Measurements from ENCODE around the gene ACAP2.

ACAP2 gene

DNA sequence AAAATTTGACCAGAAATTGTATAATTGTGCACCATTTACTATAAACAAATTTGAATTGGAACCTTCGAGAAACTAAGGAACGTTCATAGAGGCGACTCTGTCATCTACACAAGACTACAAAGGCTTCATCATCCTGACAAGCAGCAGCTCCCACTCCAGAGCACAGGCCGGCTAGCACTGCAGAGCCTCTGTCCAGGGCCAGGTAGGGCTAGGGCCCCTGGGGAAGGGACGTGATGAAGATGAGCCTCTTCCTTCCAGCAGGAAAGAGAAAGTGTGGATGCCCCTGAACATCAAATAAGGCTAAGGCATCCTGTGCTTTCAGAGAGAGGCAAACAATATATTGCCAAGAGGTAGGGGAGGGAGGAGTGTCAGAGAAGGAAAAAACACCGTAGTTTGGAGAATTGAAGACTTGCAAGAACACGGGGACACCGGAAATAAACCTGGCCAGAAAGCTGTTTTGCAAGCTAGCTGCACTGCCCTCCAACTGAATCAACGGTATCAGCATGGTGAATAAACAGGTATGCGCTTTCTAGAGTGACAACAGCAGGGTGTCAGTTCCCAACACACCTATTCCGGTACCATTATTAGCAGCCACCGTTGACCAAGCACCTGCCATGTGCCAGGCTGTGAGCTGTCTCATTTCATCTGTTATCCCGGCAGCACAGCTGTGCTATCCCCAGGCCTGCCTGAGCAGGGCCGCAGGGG lies 184.2 kb downstream of the ACAP2 start:
- peak; percentile 58 for DNase-seq

DNA sequence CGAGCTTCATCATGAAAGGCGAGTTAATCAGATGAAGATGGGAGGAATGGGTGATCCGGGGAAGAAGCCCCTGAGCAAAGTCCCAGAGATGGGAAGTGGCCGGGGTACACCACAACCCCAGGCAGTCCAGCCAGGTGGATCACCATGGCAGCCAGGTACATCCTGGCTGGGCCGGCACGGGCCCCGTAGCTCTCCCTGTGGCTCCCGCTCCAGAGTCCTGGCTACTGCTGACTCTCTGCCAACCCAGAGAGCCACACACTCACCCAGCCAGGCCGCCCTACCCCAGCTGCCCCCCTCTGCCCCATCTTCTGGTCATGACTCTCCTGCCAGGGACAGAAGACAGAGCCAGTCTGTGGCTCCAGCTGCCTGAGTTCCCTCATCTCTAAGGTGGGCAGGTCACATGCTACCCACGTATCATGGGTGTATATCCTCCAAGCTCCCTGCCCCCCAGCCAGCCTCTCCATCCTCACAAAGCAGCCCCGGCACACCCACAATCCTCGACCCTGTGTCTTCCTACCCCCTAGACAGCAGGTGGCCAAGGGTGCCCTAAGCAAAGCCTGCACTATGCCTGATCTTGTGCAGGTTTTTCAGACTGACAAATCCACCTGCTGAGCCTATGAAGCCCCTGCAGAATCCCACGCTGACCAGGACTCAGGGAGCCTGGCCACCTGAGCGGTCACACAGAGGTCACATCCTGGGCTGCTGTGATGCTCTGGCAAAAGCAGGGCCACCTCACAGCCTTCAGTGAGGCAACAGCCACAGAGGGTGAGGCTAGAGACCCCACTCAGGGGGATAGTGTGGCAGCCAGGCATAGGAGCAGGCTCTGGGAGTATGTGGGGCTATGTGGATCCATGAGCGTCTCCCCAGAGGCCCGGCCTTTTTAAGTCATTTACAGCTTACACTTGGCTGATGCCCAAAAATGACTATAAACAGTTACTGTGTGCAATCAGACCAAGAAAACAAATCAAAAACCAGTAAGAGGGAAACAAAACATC lies 185.1 kb downstream of the ACAP2 start:
- no peak for DNase-seq

DNA sequence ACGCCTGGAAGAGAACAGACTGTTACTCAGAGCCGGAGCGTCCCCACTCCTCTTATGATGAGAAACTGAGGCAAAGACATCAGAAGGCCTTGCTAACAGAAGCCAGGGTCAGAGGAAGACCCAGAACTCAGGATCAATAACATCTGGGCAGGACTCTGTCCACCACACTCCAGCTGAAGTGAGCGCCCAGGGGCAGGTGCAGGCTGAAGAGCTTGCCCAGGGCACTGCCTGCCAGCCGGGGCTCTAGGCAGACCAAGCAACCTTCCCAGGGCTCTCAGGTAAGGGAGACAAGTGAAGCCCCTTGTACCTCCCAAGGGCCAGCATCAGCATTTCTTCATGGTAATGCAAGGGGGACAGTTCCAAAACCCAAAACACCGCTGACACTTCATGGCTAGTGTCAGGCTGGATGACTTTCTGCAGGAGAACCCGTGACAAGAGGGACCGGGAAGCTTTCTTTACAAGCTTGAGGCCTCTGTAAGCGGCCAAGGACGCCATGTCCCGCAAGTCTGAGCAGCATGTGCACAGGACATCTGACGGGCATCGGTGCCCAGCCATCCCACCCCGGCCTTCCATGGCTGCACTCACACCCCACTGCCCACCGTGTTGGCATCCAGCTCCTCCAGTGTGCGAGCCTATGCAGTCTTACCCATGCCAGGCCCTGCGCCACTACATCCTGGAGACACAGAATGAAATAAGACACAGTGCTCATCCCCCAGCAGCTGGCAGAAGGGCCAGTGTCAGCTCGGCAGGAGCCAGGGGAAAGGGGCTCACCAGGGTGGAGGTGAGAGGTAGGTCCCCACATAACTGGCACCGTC lies 186.0 kb downstream of the ACAP2 start:
- no peak for DNase-seq

DNA sequence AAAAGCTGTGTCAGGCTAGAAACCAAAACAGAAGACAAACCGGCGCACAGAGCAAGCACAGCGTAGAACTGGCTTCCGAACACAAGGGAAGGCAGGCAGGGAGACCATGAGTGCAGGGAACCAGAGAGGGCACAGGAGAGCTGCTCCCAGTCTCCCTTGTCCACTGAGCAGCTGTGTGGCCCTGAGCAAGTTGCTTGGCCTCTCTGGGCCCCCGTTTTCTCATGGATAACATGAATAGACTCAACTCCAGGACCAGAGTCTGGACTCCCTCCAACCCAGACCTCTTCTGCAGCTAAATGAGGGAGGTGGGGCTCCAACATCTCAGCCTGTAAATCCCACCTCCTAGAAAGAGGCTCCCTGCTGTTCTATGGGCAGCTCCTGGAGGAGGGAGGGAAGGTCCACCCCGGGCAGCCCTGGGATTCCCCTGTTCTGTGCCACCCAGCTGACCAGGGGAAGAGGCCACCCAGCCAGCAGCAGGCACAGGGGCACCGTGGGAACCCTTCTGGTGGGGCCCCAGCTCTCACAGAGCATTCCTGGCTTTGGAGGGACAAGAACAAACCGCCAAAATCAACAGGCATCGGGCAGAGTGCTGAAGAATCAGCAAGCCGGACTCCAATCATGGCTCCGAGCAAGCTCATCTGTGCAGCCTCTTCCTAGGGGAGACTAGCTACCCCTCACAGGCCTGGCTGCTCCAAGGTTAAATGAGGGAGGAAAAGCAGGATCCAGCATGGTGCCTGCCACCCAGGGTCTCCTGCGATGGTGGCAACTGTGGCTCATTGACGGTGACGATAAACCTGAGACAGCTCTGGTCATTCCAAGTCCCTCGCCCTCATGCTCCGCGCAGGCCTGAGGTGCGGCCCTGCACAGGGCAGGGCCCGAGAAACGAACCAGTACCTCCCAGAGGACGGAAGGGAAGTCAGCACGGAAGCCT lies 187.0 kb downstream of the ACAP2 start:
- DNase-seq, result no peak

DNA sequence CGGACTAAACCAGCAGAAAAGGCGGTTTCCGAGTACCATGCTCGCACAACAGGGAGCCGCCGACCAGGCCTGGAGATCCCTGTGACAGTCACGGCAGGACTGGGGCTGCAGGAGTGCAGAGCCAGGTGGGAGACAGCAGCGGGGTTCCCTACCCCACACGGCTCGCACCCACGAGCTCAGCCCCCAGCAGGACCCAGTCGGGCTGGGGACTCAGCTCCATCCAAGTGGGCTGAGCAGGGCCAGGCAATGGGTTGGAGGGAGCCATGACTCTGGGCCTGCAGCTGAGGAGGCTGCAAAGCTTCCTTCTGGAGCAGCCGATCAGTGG lies 187.7 kb downstream of the ACAP2 start:
- no peak for DNase-seq

DNA sequence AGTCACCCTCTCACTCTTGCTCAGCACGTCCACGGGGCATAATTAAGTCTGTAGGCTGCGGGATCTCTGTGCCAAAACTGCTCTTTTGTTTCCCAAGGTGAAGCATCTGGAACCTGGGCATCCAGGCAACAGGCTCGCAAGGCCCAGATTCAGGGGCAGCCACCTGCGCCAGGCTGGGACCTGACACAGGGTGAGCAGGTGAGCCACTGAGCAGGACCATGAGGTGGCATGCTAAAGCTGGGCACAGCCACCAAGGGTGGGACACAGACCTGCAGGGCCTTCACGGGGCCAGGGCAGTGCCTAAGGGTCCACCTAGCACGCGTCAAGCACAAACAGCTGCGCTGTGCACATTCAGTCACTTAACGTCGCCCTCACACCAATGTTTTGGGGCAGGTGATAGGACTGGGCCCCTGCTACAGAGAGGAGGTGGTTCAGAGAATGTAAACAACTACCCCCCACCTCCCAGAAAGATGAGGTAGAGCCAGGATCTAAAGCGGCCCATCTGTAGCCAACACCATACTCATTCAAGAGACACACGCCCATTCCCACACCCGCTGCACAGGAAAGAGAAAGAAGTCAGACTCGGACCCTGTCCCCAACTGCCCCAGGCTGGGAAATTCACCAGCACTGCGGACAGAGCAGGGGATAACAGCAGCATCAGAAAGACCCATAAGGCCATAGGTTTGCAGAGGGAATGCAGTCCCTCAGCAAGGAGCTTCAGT lies 188.2 kb downstream of the ACAP2 start:
- DNase-seq, result no peak

DNA sequence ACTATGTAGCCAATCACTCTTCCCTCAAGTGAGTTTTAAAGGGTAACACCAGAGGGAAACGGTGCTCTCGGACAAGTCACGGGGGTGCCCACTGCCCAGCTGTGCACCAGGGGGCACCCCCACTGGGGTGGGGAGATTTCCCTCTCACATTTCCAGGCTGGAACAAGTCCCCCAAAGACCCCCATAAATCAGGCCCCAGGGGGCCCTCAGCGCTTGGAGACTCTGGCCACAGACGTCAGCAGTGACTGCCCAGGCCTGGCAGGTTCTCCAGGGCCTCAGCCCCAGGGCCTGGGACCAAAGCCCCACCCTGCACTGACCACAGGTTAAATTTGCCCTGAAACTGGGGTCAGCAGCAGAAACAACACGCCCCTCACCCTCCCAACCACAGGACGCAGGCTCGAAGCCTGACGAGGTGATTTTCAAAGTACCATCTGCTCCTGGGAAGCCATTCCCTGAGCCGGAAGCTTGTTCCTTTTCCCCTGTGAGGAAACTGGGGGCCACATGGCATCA lies 188.8 kb downstream of the ACAP2 start:
- no peak for DNase-seq

DNA sequence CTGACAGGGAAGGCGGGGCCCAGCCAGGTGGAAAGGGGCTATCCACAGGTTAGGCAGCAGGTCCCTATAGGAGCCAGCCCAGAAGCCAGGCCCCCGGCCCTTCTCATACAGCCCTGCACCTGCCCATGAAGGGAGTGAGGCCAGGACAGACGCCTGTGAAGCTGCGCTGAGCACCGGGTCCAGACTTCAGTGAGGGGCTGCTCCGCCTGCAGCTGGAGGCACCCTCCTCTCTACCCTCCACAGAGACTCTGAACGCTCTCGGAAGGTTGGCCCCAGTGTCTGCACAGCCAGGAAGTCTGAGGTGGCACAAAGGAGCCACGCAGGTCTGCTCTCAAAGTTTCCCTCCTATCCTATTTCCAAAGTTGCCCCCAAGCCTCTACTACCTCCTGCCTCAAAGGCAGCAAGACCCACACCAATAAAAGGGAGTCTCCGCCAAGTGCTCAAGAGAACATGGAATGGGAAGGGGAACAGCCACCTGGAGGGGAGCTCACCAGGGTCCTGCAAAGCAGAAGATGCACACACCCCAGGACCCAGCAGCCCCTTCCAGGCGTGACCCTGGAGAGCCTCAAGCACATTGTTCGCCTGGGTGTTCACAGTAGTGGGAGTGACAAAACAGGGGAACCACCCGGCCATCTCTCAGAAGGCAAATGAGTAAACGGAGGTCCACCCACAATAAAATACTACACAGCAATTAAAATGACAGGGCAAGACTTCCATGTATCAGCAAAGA lies 191.3 kb downstream of the ACAP2 start:
- DNase-seq, result no peak

DNA sequence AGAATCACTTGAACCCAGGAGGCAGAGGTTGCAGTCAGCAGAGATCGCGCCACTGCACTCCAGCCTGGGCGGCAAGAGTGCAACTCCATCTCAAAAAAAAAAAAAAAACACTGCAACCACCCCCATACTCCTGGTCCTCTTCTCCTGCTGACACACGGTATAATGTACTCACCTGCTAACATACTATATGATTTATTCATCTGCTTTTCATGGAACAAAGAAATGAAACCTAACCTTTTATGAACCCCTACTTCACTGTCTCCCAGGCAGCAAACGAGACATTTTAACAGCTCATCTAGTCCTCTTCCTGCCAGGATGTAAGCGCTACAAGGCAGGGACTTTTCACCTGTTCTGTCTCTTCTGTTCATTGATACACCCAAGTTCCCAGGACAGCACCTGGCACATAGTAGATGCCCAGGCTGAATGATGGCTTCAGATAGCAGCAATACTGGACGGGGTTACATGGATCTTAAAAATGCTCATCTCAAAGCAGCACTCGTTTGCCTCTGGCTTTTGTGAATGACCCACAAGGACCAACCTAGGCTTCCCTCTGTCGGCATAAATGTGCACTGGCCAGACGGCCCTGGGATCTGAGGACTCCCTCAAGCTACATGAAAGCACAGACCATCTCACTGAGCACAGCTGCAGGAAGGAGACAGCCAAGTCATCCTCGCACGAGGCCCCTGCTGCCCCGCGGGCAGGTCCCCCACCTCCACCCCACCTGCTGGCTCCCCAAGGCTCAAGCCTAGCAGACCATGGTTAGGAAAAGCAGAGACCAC lies 192.2 kb downstream of the ACAP2 start:
- DNase-seq, result peak; percentile 35

DNA sequence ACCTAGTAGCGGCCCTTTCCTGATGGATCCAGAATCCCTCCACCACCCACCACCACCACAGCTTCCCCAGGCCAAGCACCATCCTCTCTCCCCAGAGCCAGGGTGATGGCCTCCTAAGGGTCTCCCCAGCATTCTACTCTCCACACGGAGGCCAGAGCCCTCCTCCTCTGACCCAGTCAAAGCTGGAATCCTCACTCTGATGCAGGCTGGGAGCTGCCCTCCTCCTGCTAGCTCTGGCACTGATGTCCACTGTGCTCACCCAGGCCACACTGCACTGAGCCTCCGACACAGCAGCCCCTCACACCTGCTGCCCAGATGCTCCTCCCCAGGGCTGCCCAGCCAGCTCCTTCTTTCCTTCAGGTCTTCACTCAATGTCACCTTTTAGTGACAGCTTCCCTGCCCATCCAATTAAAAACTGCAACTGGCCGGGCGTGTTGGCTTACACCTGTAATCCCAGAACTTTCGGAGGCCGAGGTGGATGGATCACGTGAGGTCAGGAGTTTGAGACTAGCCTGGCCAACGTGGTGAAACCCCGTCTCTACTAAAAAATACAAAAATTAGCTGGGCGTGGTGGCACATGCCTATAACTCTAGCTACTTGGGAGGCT lies 192.9 kb downstream of the ACAP2 start:
- DNase-seq, result no peak

DNA sequence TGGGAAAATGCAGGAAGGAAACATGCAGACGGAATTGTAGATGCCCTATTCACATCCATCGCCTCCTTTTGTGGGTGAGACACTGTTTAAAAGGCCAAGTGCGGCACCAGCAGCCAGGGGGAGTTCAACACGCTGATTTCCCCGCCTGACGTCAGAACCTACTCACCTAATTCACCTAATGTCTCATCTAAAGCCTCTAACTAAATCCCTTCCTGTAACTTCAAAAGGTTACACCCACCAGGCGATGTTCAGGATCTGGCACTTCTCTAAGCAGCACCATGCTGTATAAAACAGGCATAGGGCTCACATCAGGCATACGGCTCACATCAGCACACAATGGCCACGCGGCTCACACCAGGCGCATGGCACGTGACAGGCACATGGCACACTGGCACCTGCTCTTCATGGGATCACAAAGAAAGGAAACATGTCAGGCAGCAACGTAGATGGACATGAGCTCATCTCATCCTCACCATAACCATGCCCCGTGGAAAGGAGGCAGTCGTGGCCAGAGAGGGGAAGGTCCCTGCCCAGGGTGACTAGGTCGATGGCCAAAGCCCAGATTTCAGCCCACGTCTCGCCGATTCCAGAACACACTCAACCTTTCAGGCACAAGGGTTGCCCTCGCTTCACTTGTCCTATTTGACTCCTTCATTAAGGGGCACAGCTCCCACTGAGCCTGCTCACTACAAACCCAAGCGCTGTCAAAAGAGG lies 193.6 kb downstream of the ACAP2 start:
- DNase-seq, result no peak

DNA sequence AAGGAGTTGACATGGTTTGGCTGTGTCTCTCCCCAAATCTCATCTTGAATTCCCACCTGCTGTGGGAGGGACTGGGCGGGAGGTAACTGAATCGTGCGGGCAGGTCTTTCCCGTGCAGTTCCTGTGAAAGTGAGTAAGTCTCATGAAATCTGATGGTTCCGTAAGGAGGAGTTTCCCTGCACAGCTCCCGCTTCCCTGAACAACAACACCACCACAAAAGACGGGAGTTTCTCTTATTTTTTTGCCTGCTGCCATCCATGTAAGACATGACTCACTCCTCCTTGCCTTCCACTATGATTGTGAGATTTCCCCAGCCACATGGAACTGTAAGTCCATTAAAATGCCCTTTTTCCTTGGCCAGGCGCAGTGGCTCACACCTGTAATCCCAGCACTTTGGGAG lies 194.5 kb downstream of the ACAP2 start:
- no peak for DNase-seq

DNA sequence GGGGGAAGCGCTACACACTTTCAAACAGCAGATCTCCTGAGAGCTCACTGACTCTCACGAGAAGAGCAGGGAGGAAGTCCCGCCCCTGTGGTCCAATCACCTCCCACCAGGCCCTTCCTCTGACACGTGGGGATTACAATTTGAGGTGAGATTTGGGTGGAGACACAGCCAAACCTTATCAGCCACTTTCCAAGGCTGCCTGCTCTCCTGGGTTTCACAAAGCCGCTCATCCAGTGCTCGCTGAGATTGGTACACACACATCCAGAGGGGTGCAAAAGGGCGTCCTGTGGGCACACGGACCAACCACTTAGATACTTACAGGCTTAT lies 195.0 kb downstream of the ACAP2 start:
- no peak for DNase-seq

DNA sequence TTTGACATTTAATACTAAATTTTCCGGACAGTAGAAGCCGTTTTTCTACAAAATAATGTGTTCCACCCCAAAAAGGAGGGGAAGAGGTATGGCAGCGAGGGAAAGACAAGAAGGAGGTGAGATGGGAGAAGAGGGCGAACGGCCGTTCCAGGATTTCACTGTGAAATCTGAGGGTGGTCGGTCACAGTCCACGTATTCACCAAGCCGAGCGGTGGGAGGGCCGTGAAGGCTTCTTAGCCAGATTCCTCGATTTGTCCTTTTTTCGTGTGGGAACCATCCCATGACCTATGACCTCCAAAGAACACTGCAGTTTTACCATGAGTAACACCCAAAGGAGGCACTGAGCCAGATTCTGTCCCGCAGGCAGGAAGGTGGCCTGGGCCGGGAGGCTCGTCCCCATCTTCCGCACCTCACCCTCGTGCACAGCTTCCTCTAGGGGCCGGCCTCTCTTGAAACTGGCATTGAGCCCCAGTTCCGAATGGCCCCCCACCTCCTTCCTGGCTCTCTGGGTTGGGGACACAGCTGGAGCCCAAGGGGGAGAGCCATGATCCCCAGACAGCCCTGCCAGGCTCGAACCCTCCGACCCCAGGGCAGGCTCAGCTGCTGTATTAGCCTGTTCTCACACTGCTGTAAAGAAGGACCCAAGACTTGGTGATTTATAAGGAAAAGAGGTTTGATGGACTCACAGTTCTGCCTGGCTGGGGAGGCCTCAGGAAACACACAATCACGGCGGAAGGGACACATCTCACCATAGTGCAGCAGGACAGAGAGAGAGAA lies 195.5 kb downstream of the ACAP2 start:
- no peak for DNase-seq

DNA sequence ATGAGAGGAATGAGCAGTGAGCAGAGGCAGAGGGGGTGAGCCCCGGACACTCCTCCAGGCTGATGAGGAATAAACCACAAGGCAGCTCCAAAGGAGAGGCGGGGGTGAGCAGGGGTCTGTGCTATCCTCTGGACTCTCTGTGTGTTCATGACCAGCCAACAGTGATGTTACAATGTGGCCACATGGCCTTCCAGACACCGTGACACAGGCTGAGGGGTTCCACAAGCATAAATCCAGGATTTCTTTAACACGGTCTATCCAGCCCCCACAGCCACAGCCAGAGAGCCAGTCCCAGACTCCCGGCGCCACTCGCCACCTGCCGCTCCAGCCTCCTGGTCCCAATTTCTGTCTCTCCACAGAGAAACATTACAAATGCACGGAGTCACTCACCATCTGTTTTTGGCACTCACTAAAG lies 196.2 kb downstream of the ACAP2 start:
- DNase-seq, result no peak

DNA sequence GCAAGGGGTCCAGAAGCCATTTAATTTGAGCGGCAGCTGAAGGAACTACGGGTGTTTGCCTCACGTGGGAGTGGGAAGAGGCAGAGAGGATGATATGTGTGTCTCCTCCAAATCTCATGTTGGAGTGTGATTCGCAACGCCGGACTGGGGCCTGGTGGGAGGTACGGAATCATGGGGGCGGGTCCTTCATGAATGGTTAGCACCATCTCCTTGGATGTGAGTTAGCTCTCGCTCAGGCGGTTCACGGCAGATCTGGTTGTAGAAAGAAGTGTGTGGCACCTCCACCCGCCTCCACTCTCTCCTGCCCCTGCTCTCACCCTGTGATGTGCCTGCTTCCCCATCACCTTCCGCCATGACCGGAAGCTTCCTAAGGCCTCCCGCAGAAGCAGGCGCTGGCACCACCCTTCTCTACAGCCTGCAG lies 197.3 kb downstream of the ACAP2 start:
- no peak for DNase-seq

DNA sequence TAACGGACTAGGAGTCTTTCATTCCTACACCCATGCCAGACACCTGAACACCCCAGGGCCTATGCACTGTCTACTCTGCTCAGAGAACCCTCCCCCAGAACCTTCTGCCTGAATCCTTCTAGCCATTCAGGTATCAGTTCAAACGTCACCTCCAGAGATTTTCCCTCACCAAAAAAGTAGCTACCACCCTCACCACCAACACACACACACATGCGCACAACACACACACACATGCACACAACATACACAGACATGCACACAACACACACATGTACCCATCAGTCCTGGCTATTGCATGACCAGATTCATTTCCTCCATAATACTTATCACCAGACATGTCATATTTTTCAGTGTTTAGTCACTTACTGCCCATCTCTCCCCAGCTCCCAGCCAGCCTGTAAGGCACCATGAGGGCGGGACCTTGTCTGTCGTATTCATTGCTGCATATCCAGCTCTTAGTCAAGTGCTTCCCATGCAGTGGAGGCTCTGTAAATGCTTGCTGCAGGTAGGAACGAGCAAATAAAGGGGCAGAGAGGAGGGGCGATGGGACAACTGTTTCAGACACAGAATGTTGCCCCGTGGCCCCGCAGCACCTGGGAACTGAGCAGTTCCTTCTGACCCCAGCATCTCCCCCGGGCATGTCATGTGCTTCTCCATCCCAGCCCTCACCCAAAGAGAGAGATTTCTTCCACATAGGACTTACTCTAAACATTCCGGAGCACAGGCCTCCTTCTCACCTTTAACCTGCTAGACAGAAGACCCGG lies 201.0 kb downstream of the ACAP2 start:
- DNase-seq, result no peak

Measured in NCI-H510A treated with DMSO at 0.1 percent for 48 hours (cell line).